ENCODE measurements around the gene PDE4D.

The PDE4D gene

DNA sequence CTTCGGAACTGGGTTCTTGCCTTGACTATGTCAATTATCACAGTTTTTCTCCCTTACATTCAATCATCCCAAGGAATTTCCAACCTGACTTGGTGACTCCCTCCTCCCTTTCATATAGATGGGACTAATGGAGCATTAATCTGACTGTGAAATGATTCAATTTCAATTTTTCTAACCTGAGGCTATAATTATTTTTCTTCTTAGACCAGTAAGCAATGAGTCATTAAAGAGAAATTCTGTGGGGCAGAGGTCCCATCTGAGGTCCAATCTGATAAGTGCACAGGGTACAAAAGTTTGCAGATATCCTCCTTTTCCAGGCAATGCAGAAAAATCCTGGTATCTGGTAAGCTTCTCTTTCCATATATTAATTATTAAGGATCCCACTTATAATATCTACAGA, 18.9 kb downstream of the PDE4D start:
- Histone ChIP-seq H3K9me3 (no peaks in the 10 kb centered on the region), H3K4me3 (no peak overlapping the region), H3K27me3 (no peaks in the 10 kb centered on the region), H3K4me1 (peaks cover 0 to 11% (median 0%) of the 10 kb centered on the region in 4 donors), H3K27ac (no peak overlapping the region), H3K36me3 (no peaks in the 10 kb centered on the region)
- TF ChIP-seq, protein P1, sequence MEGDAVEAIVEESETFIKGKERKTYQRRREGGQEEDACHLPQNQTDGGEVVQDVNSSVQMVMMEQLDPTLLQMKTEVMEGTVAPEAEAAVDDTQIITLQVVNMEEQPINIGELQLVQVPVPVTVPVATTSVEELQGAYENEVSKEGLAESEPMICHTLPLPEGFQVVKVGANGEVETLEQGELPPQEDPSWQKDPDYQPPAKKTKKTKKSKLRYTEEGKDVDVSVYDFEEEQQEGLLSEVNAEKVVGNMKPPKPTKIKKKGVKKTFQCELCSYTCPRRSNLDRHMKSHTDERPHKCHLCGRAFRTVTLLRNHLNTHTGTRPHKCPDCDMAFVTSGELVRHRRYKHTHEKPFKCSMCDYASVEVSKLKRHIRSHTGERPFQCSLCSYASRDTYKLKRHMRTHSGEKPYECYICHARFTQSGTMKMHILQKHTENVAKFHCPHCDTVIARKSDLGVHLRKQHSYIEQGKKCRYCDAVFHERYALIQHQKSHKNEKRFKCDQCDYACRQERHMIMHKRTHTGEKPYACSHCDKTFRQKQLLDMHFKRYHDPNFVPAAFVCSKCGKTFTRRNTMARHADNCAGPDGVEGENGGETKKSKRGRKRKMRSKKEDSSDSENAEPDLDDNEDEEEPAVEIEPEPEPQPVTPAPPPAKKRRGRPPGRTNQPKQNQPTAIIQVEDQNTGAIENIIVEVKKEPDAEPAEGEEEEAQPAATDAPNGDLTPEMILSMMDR (IDR thresholded peaks at IDR 0.05): no peak
- no peak for DNase-seq
- intact Hi-C loops (cut with DNase I; ENCODE audit: low total_unique reads): no loop called here

DNA sequence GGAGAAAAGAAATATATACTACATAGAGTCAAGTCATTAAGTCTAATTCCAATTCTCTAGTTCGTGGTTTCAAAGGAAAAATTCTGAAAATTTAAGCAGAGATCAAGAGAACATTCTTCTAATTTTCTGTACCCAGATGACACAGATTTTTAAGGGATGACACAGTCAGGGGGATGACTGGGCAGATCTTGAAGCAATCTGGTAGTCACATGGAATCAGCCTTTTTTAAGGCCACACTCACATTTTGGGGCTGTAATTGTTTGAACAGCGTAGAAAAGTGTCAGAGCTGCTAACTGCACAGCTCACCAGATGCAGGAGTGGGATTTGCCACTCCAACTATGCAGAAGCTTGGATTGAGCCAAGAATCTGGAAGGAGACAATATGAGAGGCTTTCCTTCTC, 20.4 kb downstream of the PDE4D start:
- H3K9me3 ChIP-seq: no peaks in the 10 kb centered on the region
- intact Hi-C loops (cut with DNase I; ENCODE audit: low total_unique reads): no loop called here
- H3K27me3 ChIP-seq: no peaks in the 10 kb centered on the region
- H3K27ac ChIP-seq: no peak overlapping the region
- DNase-seq: no peak
- TF ChIP-seq, protein P1 (IDR thresholded peaks at IDR 0.05): no peak
- no peaks in the 10 kb centered on the region for H3K36me3 ChIP-seq
- peaks cover 0 to 11% (median 0%) of the 10 kb centered on the region in 4 donors for H3K4me1 ChIP-seq
- H3K4me3 ChIP-seq: no peak overlapping the region

DNA sequence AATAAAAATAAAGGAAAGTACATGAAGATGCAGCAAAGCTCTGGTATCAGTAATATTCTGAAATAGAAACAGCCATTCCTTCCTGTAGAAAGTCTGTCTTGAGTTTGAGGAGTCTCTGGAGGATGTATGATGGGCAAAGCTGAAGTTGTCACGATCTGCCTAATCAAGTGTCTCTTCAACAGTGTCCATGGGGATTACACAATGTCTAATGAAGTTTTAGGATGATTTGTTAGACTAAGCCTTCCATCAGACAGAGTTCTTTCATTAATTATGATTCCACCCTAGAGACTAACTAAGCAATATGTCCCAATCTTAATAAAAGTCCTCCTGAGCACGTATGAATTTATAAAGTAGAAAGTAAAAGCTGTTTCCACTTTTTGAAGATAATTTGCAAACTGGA, 26.9 kb downstream of the PDE4D start:
- H3K27me3 ChIP-seq: no peaks in the 10 kb centered on the region
- H3K4me1 ChIP-seq: peaks cover 0 to 30% (median 2%) of the 10 kb centered on the region in 4 donors
- TF ChIP-seq, protein P1 (IDR thresholded peaks at IDR 0.05): no peak
- no peaks in the 10 kb centered on the region for H3K9me3 ChIP-seq
- no peak overlapping the region for H3K4me3 ChIP-seq
- H3K36me3 ChIP-seq: no peaks in the 10 kb centered on the region
- DNase-seq: no peak
- H3K27ac ChIP-seq: no peak overlapping the region
- intact Hi-C loops (cut with DNase I; ENCODE audit: low total_unique reads): no loop called here

DNA sequence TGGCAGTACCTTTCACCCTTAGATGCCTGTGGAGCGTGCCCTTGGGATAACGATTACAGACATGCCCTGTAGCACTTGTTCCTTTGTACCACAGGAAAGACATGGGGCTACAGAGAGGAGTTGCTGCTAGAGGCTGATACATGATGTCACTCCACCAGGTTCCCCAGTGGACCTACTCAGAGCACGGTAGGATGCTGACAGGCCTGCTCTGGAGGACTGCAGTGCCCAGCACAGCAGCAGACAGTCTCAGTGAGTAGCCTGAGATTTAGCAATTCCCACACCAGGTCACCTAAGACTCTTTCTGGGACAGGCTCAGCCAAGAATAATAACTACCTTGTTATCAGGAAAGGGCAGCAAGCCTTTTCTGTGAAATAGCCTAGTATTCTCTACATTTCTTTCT, 28.8 kb downstream of the PDE4D start:
- Histone ChIP-seq H3K9me3 (no peaks in the 10 kb centered on the region), H3K27me3 (no peaks in the 10 kb centered on the region), H3K27ac (no peak overlapping the region), H3K4me3 (no peak overlapping the region), H3K4me1 (peaks cover 0 to 19% (median 2%) of the 10 kb centered on the region in 4 donors), H3K36me3 (no peaks in the 10 kb centered on the region)
- TF ChIP-seq, protein P1 (IDR thresholded peaks at IDR 0.05): no peak
- no peak for DNase-seq
- intact Hi-C loops (cut with DNase I; ENCODE audit: low total_unique reads): no loop called here

DNA sequence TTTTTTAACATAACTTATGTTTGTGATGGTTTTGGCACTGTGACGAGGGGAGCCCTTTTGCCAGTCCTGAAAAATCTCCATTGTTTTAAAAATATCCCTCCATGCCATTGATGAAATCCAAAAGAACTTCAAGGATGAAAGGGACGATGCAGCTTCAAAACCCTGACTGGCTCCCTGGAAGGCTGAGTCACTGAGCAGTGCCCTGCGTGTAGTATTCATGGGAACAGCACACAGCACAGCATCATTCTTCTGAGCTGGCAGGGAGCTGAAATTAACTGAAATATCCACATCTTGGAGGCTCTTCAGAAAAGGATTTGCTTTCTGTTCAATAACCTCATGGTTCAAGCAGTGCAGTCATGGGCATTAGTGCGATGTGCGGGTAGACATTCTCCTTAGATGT, 29.7 kb downstream of the PDE4D start:
- intact Hi-C loops (cut with DNase I; ENCODE audit: low total_unique reads): no loop called here
- Histone ChIP-seq H3K27ac (no peak overlapping the region), H3K36me3 (no peaks in the 10 kb centered on the region), H3K9me3 (no peaks in the 10 kb centered on the region), H3K4me1 (peaks cover 0 to 19% (median 2%) of the 10 kb centered on the region in 4 donors), H3K27me3 (no peaks in the 10 kb centered on the region), H3K4me3 (no peak overlapping the region)
- no peak for DNase-seq
- TF ChIP-seq, protein P1 (IDR thresholded peaks at IDR 0.05): no peak

DNA sequence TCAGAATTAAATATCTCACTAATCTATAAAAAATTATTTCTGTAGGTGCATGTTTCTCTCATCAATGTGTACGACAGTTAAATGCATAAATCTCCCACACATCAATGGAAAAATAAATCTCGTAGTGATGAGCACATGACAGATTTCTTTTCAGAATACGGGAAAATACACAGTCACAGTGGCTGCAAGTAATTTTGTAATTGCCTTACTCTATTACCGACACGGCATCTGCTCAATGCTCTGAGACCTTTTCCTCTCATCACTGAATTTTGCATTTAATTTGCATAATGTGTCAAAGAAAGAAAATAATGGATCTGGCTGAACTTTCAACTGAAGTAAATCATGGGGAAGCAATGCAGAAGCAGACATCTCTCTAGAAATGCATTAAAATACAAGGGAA, 37.2 kb downstream of the PDE4D start:
- Histone ChIP-seq H3K4me3 (no peak overlapping the region), H3K4me1 (no peaks in the 10 kb centered on the region), H3K9me3 (no peaks in the 10 kb centered on the region), H3K27me3 (no peaks in the 10 kb centered on the region), H3K36me3 (no peaks in the 10 kb centered on the region), H3K27ac (no peak overlapping the region)
- DNase-seq: no peak
- intact Hi-C loops (cut with DNase I; ENCODE audit: low total_unique reads): no loop called here
- TF ChIP-seq, protein P1 (IDR thresholded peaks at IDR 0.05): no peak

All from tibial artery (tissue), 4 donors.